OCI-LY3 (cell line): ENCODE data around the gene DEFB112.

ENCODE experiments used
- CTCF ChIP-seq: fragments of 200-600, 300-600 bp; sonication (generic); IDR thresholded peaks from 2 replicates; pipeline ENCODE4 v1.5.1; 2014; ENCODE audit warnings: antibody characterized with exemption, low read length, low read depth
- EZH2phosphoT487 ChIP-seq: fragments of 200-600 bp; shearing (Covaris generic); IDR thresholded peaks from 2 replicates; pipeline ENCODE4 v1.6.1; 2018; ENCODE audit warnings: antibody characterized with exemption, mixed run types, low read depth

- no peak for TF ChIP-seq CTCF
- no peak for TF ChIP-seq EZH2phosphoT487
These were observed at the start of gene DEFB112 for GRCh38 chr6:50049829-50050228.
